Spleen (tissue), 7 donors: ENCODE measurements around the gene SYCE1.

Experiments used
- CTCF ChIP-seq, 11 experiments: fragments of 200-600 bp in 7 of 11; fragments of 450-650 bp in 4 of 11; sonication (generic) in 4 of 11; IDR thresholded peaks in 8 of 11; conservative IDR thresholded peaks in 3 of 11; 1 replicate in 7 of 11; 2 replicates in 4 of 11; pipeline versions ENCODE4 v1.4.0 to v1.8.0; 2016 to 2021; ENCODE audit warnings: antibody characterized with exemption in 11 of 11, inconsistent platforms in 4 of 11, mild to moderate bottlenecking in 1 of 11
- POLR2A ChIP-seq, 3 donors: fragments of 450-650 bp; IDR thresholded peaks; one replicate each; pipeline ENCODE4 v1.5.1; 2017; ENCODE audit warnings: antibody characterized with exemption in 3 of 3, mild to moderate bottlenecking in 1 of 3
- POLR2AphosphoS5 ChIP-seq, 3 donors: sonication (generic); formaldehyde crosslinking; IDR thresholded peaks; one replicate each; pipeline ENCODE4 v1.5.1; 2017; ENCODE audit warnings: antibody characterized with exemption in 3 of 3
- donor health status: DM: no; HTN: no; CAD: no; lungs with moderate emphysema.
- donor health status: DM: no; HTN: no; CAD: no.
- donor health status: DM: no; HTN: no; CAD: no.

- no peak for TF ChIP-seq CTCF (IDR thresholded peaks at IDR 0.05 in 8 of 11, conservative IDR thresholded peaks at IDR 0.05 in 3 of 11)
- no peak for TF ChIP-seq POLR2AphosphoS5 (IDR thresholded peaks at IDR 0.05)
- TF ChIP-seq POLR2A (IDR thresholded peaks at IDR 0.05), result no peak
Observed at GRCh38 chr10:133590970-133591359, 25.6 kb upstream of the SYCE1 start.
